PC-3 (cell line): ENCODE results near the gene TARS1. TPM values are rescaled to one million over a fixed set of nuclear protein-coding genes. Genes with fewer than 3 reads are reported as not detected.

Experiments used
- ATAC-seq: fragments of 200-7000 bp; cut with Tn5 transposase; 2 replicates; pipeline ENCODE4 v1.9.1; 2020; ENCODE audit warnings: mild to moderate bottlenecking, moderate library complexity
- BruUV-seq: library from RNA; stranded (reverse); fragments of 400-500 nt; replicated peaks from 2 replicates; lab custom pipeline; 2021; lab: Mats Ljungman, UMichigan
- CTCF ChIA-PET: fragments of 300-600 bp; sonication (Branson Sonifier 250); formaldehyde crosslinking; loops from one replicate; lab custom pipeline; 2022; ENCODE audit warnings: antibody characterized with exemption; lab: Charles Lee
- POLR2A ChIA-PET: fragments of 300-600 bp; sonication (Branson Sonifier 250); formaldehyde crosslinking; loops from one replicate; lab custom pipeline; 2022; ENCODE audit warnings: antibody characterized with exemption; ENCODE audit not compliant: unreplicated experiment; lab: Charles Lee
- DNase-seq: peaks from one replicate; pipeline ENCODE4 v3.0.0-alpha.2; 2015
- H2AFZ ChIP-seq: fragments of 300-600 bp; sonication (generic); 2 replicates; pipeline ENCODE4 v1.6.0; 2016; ENCODE audit warnings: antibody characterized with exemption, low read length
- H3F3A ChIP-seq: fragments of 300-600 bp; sonication (generic); one replicate; pipeline ENCODE4 v1.6.0; 2017; ENCODE audit warnings: antibody characterized with exemption, low read length, control low read depth, mild to moderate bottlenecking; ENCODE audit not compliant: unreplicated experiment
- H3K27ac ChIP-seq: fragments of 300-600 bp; sonication (generic); 2 replicates; pipeline ENCODE4 v1.5.1; 2016; ENCODE audit warnings: mild to moderate bottlenecking, low read length
- H3K27me3 ChIP-seq: fragments of 300-600 bp; sonication (generic); 2 replicates; pipeline ENCODE4 v1.6.1; 2016; ENCODE audit warnings: low read length, mixed read lengths
- H3K36me3 ChIP-seq: fragments of 300-600 bp; sonication (generic); 2 replicates; pipeline ENCODE4 v1.6.1; 2016; ENCODE audit warnings: low read depth, mixed run types, low read length, mixed read lengths
- H3K4me1 ChIP-seq: fragments of 300-600 bp; sonication (generic); 2 replicates; pipeline ENCODE4 v1.5.1; 2016; ENCODE audit warnings: low read length; ENCODE audit not compliant: insufficient read depth
- H3K4me2 ChIP-seq: fragments of 300-600 bp; sonication (generic); 2 replicates; pipeline ENCODE4 v1.6.0; 2016; ENCODE audit warnings: low read length
- H3K4me3 ChIP-seq: fragments of 300-600 bp; sonication (generic); 2 replicates; pipeline ENCODE4 v1.5.1; 2016; ENCODE audit warnings: mild to moderate bottlenecking, low read length, mixed read lengths
- H3K79me2 ChIP-seq: fragments of 300-600 bp; sonication (generic); 2 replicates; pipeline ENCODE4 v1.6.1; 2017; ENCODE audit warnings: low read length, mixed read lengths
- H3K9ac ChIP-seq: fragments of 300-600 bp; sonication (generic); 2 replicates; pipeline ENCODE4 v1.6.0; 2016; ENCODE audit warnings: mild to moderate bottlenecking, low read length
- H3K9me2 ChIP-seq: fragments of 300-600 bp; sonication (generic); replicated peaks from 2 replicates; pipeline ENCODE4 v1.6.1; 2016; ENCODE audit warnings: mixed run types, low read length, mixed read lengths
- H3K9me3 ChIP-seq: fragments of 300-600 bp; sonication (generic); 2 replicates; pipeline ENCODE4 v1.6.1; 2016; ENCODE audit warnings: low read length, mixed read lengths
- H4K20me1 ChIP-seq: fragments of 300-600 bp; sonication (generic); 2 replicates; pipeline ENCODE4 v1.6.1; 2016; ENCODE audit warnings: low read length, mixed read lengths
- CTCF ChIP-seq: fragments of 300-600 bp; sonication (generic); conservative IDR thresholded peaks from 2 replicates; pipeline ENCODE4 v1.5.1; 2017; ENCODE audit warnings: antibody characterized with exemption, low read depth, mild to moderate bottlenecking, low read length
- EZH2 ChIP-seq: fragments of 300-600 bp; sonication (generic); IDR thresholded peaks from one replicate; pipeline ENCODE4 v1.6.1; 2017; ENCODE audit warnings: antibody characterized with exemption, mild to moderate bottlenecking, low read length; ENCODE audit not compliant: unreplicated experiment
- EZH2phosphoT487 ChIP-seq: fragments of 300-600 bp; sonication (generic); IDR thresholded peaks from 2 replicates; pipeline ENCODE4 v1.6.1; 2018; ENCODE audit warnings: mild to moderate bottlenecking, antibody characterized with exemption, low read length, borderline replicate concordance
- intact Hi-C: fragments of 100-400 bp; cut with micrococcal nuclease; formaldehyde crosslinking; loops from 2 replicates; pipeline ENCODE4 v1.9.0; 2023
- total RNA-seq: library from RNA; depleted of rRNA; stranded (reverse); fragments of >200 nt; gene quantifications from 2 replicates; pipeline ENCODE4 v1.2.3, GENCODE V29; 2014

TARS1 gene
- total RNA-seq, 1 experiment from 2014 or later, result 221 TPM

GRCh38 chr5:33403187-33403586 lies 37.6 kb upstream of the TARS1 start:
- Histone ChIP-seq H3K4me2 (no peak overlapping the region), H3F3A (peaks cover 5% of the 10 kb centered on the region), H3K36me3 (no peaks in the 10 kb centered on the region), H3K9ac (no peak overlapping the region), H3K79me2 (no peaks in the 10 kb centered on the region), H3K9me2 (no peaks in the 10 kb centered on the region), H2AFZ (0 out of 2 replicates have a peak overlapping the region, but pooled peaks have one; percentile 11), H3K27ac (no peak overlapping the region), H3K27me3 (no peaks in the 10 kb centered on the region), H3K4me3 (no peak overlapping the region), H4K20me1 (no peaks in the 10 kb centered on the region), H3K9me3 (no peaks in the 10 kb centered on the region), H3K4me1 (peaks cover 33% of the 10 kb centered on the region)
- ChIA-PET CTCF (no interaction called here), POLR2A (no interaction called here)
- BruUV-seq, result no TSS peak
- DNase-seq (no peak), ATAC-seq (no peak)
- TF ChIP-seq EZH2 (no peak), EZH2phosphoT487 (no peak), CTCF (no peak)
- intact Hi-C loops, result loop anchor here (5.0 kb wide), 1 partner anchor 101 kb away; no protein-coding TSS in a partner anchor

GRCh38 chr5:33408816-33409215 lies 31.9 kb upstream of the TARS1 start:
- intact Hi-C loops, result no loop called here
- Histone ChIP-seq H3K36me3 (no peaks in the 10 kb centered on the region), H3K4me2 (no peak overlapping the region), H3K27ac (no peak overlapping the region), H2AFZ (no peak overlapping the region), H3K4me1 (no peaks in the 10 kb centered on the region), H3F3A (no peaks in the 10 kb centered on the region), H3K27me3 (no peaks in the 10 kb centered on the region), H3K9me3 (no peaks in the 10 kb centered on the region), H3K9me2 (no peaks in the 10 kb centered on the region), H3K79me2 (no peaks in the 10 kb centered on the region), H4K20me1 (no peaks in the 10 kb centered on the region), H3K4me3 (no peak overlapping the region), H3K9ac (no peak overlapping the region)
- no peak for ATAC-seq
- ChIA-PET POLR2A (no interaction called here), CTCF (no interaction called here)
- no peak for DNase-seq
- no peak for TF ChIP-seq EZH2
- TF ChIP-seq EZH2phosphoT487, result no peak
- TF ChIP-seq CTCF, result no peak
- no TSS peak for BruUV-seq

GRCh38 chr5:33409435-33410170 lies 31.2 kb upstream of the TARS1 start:
- no peak overlapping the region for H2AFZ ChIP-seq
- BruUV-seq, result no TSS peak

More at GRCh38 chr5:33409435-33410170, 31.2 kb upstream of the TARS1 start:
- Histone ChIP-seq H3K9me2 (no peaks in the 10 kb centered on the region), H3K9ac (no peak overlapping the region), H3K79me2 (no peaks in the 10 kb centered on the region), H3K27me3 (no peaks in the 10 kb centered on the region), H3K27ac (no peak overlapping the region), H3F3A (no peaks in the 10 kb centered on the region), H3K4me3 (no peak overlapping the region), H4K20me1 (no peaks in the 10 kb centered on the region), H3K4me2 (no peak overlapping the region), H3K9me3 (no peaks in the 10 kb centered on the region), H3K36me3 (no peaks in the 10 kb centered on the region), H3K4me1 (no peaks in the 10 kb centered on the region)
- TF ChIP-seq CTCF (no peak), EZH2phosphoT487 (no peak), EZH2 (no peak)
- ATAC-seq (no peak), DNase-seq (no peak)
- intact Hi-C loops, result loop anchor here (5.0 kb wide), 1 partner anchor 212 kb away; no protein-coding TSS in a partner anchor
- ChIA-PET POLR2A (no interaction called here), CTCF (no interaction called here)
